Daoy (cell line): ENCODE results near the gene LRP1. TPM values are rescaled to one million over a fixed set of nuclear protein-coding genes. Genes with fewer than 3 reads are reported as not detected.

Source experiments
- DNase-seq: peaks from one replicate; pipeline ENCODE4 v3.0.0-alpha.2; 2015; ENCODE audit warnings: low read depth
- total RNA-seq: library from RNA; depleted of rRNA; stranded (reverse); fragments of >200 nt; shearing (Covaris generic); gene quantifications from 2 replicates; pipeline ENCODE4 v1.2.3, GENCODE V29; 2014

Gene LRP1
- total RNA-seq, 1 experiment from 2014 or later: 2.8 TPM

DNA sequence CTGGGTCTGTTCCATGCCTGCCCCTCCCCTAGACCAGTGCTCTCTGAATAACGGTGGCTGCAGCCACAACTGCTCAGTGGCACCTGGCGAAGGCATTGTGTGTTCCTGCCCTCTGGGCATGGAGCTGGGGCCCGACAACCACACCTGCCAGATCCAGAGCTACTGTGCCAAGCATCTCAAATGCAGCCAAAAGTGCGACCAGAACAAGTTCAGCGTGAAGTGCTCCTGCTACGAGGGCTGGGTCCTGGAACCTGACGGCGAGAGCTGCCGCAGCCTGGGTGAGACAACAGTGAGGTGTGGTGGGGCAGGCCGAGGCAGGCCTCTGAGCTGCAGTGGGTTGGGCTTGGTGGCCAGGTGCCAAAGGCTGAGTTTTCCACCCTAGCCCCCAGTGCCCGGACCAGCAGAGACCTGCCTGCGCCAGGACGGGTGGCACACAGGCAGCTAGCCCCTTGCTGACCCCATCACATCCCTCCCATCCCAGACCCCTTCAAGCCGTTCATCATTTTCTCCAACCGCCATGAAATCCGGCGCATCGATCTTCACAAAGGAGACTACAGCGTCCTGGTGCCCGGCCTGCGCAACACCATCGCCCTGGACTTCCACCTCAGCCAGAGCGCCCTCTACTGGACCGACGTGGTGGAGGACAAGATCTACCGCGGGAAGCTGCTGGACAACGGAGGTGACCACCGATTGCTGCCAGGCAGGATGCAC lies 47.3 kb downstream of the LRP1 start:
- peak; percentile 83 for DNase-seq

GRCh38 chr12:57176139-57176477 lies 47.8 kb downstream of the LRP1 start:
- no peak for DNase-seq

GRCh38 chr12:57176846-57177245 lies 48.6 kb downstream of the LRP1 start:
- DNase-seq: no peak

DNA sequence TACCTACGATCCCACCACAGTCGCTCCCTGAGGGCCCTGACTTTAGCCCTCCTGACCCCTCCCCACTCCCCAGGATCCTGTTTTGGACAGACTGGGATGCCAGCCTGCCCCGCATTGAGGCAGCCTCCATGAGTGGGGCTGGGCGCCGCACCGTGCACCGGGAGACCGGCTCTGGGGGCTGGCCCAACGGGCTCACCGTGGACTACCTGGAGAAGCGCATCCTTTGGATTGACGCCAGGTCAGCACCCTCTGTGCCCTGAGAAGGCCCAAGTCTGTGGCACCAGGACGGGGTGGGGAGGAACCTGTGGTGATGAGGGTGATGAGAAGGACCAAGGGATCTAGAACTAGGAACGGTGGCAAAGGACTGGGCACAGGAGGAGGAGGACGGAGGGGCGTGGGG lies 49.1 kb downstream of the LRP1 start:
- DNase-seq: no peak

DNA sequence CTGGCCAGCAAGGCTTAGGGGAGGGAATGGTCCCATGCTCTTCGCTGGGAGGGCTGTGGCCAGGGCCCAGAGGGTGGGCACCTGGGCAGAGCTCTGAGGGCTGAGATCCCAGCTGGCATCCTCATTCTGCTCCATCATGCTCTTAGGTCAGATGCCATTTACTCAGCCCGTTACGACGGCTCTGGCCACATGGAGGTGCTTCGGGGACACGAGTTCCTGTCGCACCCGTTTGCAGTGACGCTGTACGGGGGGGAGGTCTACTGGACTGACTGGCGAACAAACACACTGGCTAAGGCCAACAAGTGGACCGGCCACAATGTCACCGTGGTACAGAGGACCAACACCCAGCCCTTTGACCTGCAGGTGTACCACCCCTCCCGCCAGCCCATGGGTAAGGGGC lies 49.9 kb downstream of the LRP1 start:
- no peak for DNase-seq

DNA sequence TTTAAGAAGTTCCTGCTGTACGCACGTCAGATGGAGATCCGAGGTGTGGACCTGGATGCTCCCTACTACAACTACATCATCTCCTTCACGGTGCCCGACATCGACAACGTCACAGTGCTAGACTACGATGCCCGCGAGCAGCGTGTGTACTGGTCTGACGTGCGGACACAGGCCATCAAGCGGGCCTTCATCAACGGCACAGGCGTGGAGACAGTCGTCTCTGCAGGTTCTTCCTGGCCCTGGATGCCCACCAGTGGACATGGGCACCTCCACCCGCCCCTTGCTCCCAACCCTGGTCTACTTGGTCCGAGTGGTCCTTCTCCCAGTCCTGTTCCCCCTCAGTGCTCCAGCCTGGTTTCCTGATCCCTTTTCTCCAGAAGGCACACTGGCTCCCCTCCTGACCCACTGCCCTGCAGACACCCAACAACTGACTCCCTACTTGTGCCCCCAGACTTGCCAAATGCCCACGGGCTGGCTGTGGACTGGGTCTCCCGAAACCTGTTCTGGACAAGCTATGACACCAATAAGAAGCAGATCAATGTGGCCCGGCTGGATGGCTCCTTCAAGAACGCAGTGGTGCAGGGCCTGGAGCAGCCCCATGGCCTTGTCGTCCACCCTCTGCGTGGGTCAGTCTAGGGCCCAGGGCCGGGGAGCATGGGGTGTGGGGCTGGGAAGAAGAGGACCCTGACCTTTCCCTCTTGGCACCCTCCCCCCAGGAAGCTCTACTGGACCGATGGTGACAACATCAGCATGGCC lies 51.2 kb downstream of the LRP1 start:
- DNase-seq: no peak

- no peak for DNase-seq
Measured at GRCh38 chr12:57180321-57180989, 52.2 kb downstream of the LRP1 start.

GRCh38 chr12:57181072-57181471 lies 52.8 kb downstream of the LRP1 start:
- DNase-seq: no peak

GRCh38 chr12:57181561-57182155 lies 53.4 kb downstream of the LRP1 start:
- DNase-seq: no peak

DNA sequence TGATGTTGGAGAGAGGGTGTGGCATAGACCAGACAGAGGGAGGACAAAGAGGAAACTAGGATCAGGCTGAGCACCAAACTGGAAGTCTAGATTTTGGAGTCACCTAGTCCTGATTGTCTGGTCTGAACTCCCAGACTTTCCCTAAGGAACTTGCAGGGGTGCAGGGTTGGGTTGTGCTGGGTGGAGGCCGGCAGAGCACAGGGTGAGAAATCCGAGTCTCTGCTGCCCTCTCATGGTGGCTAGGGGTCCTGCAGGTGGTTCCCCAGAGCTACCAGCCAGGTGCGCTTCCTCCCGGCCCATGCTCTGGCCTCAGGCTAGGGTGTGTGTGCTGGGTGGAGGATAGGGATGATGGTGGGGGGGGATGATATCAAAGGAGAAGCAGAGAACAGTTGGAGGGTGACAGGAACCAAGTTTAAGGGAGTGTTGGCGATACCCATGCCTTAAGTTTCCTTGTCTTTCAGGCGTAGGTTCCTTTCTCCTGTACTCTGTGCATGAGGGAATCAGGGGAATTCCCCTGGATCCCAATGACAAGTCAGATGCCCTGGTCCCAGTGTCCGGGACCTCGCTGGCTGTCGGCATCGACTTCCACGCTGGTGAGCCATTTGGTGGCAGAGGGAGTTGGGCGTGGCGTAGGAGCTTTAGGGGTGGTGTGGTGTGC lies 54.8 kb downstream of the LRP1 start:
- peak; percentile 77 for DNase-seq

GRCh38 chr12:57183939-57184725 lies 55.8 kb downstream of the LRP1 start:
- no peak for DNase-seq

GRCh38 chr12:57185403-57185802 lies 57.1 kb downstream of the LRP1 start:
- no peak for DNase-seq

- DNase-seq: no peak
Measured at GRCh38 chr12:57185906-57186508, 57.7 kb downstream of the LRP1 start.

DNA sequence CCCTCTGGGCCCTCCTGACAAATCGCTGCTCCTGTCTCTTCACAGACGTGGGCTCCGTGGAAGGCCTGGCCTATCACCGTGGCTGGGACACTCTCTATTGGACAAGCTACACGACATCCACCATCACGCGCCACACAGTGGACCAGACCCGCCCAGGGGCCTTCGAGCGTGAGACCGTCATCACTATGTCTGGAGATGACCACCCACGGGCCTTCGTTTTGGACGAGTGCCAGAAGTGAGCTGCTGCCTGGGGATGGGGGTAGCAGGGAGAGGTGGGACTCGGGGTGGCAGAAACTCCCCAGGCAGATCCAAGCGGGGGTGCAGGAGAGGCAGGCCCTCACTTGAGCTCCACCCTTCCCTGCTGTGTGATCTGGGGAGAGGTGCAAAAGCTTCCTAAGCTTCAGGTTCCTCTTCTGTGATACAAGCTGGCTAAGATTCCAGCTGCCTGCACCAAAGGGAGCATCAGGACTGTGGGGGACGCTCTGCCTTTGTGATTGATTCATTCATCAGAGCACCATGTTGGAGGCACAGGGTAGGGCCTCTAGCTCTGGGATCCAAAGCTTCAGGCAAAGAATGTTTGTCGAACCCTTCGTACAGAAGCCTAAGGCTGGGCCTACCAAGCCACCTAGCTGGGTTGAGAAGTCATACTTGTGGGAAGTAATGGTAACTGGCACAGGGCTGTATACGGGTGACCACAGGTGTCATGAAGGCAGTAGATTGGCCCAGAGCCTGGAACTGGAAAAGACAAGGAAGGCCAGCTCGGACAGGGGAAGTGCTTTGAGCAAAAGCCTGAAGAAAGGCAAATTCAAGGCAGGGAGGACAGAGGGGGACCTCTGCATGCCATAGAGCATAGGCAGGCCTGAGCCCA lies 59.2 kb downstream of the LRP1 start:
- DNase-seq: no peak

DNA sequence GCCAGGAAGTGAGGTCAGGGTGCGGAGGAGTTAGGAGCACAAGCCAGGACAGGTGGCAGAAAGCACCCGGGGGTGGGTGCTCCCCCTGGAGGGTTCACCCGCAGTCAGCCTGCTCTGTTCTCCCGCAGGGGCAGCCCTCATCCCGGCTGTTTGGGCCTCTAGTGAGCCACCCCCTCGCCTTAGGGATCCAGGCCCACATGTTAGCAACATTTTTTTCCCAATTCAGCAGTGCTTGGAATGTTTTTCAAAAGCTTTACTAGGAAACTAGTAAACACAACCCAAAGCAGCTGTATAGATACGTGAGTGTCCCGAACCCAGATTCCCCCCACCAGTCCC lies 59.8 kb downstream of the LRP1 start:
- DNase-seq: no peak

GRCh38 chr12:57190037-57190436 lies 61.8 kb downstream of the LRP1 start:
- no peak for DNase-seq

DNA sequence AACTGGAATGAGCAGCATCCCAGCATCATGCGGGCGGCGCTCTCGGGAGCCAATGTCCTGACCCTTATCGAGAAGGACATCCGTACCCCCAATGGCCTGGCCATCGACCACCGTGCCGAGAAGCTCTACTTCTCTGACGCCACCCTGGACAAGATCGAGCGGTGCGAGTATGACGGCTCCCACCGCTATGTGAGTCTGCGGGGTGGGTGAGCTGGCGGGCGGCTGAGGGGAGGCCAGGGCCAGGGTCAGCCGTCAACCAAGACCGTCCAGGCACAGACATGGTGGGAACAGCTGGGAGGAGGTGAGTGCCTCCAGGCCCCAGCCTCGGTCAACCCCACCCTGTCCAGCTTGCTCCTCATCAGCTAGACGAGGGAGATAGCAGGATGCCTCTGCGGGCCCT lies 62.5 kb downstream of the LRP1 start:
- no peak for DNase-seq

- DNase-seq: no peak
Measured at GRCh38 chr12:57191410-57191809, 63.1 kb downstream of the LRP1 start.

GRCh38 chr12:57192920-57193319 lies 64.6 kb downstream of the LRP1 start:
- peak; percentile 27 for DNase-seq

GRCh38 chr12:57193706-57194245 lies 65.5 kb downstream of the LRP1 start:
- no peak for DNase-seq
